RWPE2 (cell line): ENCODE measurements around the gene RILPL1.
"Not testable (repeated sequence)": the region's sequence is repeated elsewhere in the genome, so short reads cannot be mapped to it uniquely, and the experiment has no call there.

Source experiments
- ATAC-seq: fragments of 200-7000 bp; cut with Tn5 transposase; 3 replicates; pipeline ENCODE4 v1.9.1; 2021; ENCODE audit warnings: low read depth
- DNase-seq: peaks from one replicate; pipeline ENCODE4 v3.0.0-alpha.2; 2020; ENCODE audit warnings: low spot score
- H3K27ac ChIP-seq: fragments of 450-650 bp; 2 replicates; pipeline ENCODE4 v1.5.1; 2017; ENCODE audit warnings: mild to moderate bottlenecking; ENCODE audit not compliant: poor library complexity, severe bottlenecking
- H3K27me3 ChIP-seq: fragments of 250-450 bp; sonication (Bioruptor Pico); 2 replicates; pipeline ENCODE4 v1.5.1; 2021; ENCODE audit warnings: mild to moderate bottlenecking, moderate library complexity; ENCODE audit not compliant: insufficient read depth, poor library complexity, severe bottlenecking
- H3K36me3 ChIP-seq: fragments of 250-450 bp; sonication (Bioruptor Pico); 2 replicates; pipeline ENCODE4 v1.5.1; 2020; ENCODE audit warnings: low read depth, mild to moderate bottlenecking, moderate library complexity
- H3K4me1 ChIP-seq: fragments of 250-450 bp; sonication (Bioruptor Pico); 2 replicates; pipeline ENCODE4 v1.5.1; 2021; ENCODE audit warnings: mild to moderate bottlenecking, moderate library complexity; ENCODE audit not compliant: insufficient read depth, poor library complexity, severe bottlenecking
- H3K4me3 ChIP-seq: fragments of 250-450 bp; sonication (Bioruptor Pico); 2 replicates; pipeline ENCODE4 v1.5.1; 2021; ENCODE audit warnings: mild to moderate bottlenecking, moderate library complexity; ENCODE audit not compliant: severe bottlenecking
- H3K9me3 ChIP-seq: fragments of 250-450 bp; sonication (Bioruptor Pico); 2 replicates; pipeline ENCODE4 v1.5.1; 2021; ENCODE audit warnings: mild to moderate bottlenecking, moderate library complexity; ENCODE audit not compliant: severe bottlenecking
- CTCF ChIP-seq: fragments of 450-650 bp; IDR thresholded peaks from one replicate; pipeline ENCODE4 v1.5.1; 2017; ENCODE audit warnings: mild to moderate bottlenecking, moderate library complexity; ENCODE audit not compliant: poor library complexity, severe bottlenecking

RILPL1 gene

GRCh38 chr12:123550700-123551099, 17.2 kb upstream of the RILPL1 start:
- H3K27ac ChIP-seq = no peak overlapping the region
- DNase-seq (no peak), ATAC-seq (no peak)
- H3K4me1 ChIP-seq = no peaks in the 10 kb centered on the region
- H3K4me3 ChIP-seq = no peak overlapping the region
- H3K36me3 ChIP-seq = no peaks in the 10 kb centered on the region
- no peak for TF ChIP-seq CTCF
- H3K27me3 ChIP-seq = no peaks in the 10 kb centered on the region
- no peaks in the 10 kb centered on the region for H3K9me3 ChIP-seq

- Histone ChIP-seq H3K4me1 (no peaks in the 10 kb centered on the region), H3K9me3 (no peaks in the 10 kb centered on the region), H3K27me3 (no peaks in the 10 kb centered on the region), H3K27ac (no peak overlapping the region), H3K4me3 (no peak overlapping the region), H3K36me3 (no peaks in the 10 kb centered on the region)
- TF ChIP-seq CTCF = no peak
- DNase-seq (no peak), ATAC-seq (no peak)
Measured at GRCh38 chr12:123548107-123548506, 14.6 kb upstream of the RILPL1 start.

GRCh38 chr12:123546281-123546680, 12.8 kb upstream of the RILPL1 start:
- TF ChIP-seq CTCF = no peak
- peak; percentile 90 for ATAC-seq
- H3K36me3 ChIP-seq = no peaks in the 10 kb centered on the region
- H3K27me3 ChIP-seq = no peaks in the 10 kb centered on the region
- H3K9me3 ChIP-seq = no peaks in the 10 kb centered on the region
- H3K4me1 ChIP-seq = no peaks in the 10 kb centered on the region
- no peak overlapping the region for H3K4me3 ChIP-seq
- no peak overlapping the region for H3K27ac ChIP-seq
- no peak for DNase-seq

- no peak for TF ChIP-seq CTCF
- ATAC-seq = no peak
- H3K4me1 ChIP-seq = no peaks in the 10 kb centered on the region
- no peak overlapping the region for H3K27ac ChIP-seq
- no peak for DNase-seq
- H3K9me3 ChIP-seq = no peaks in the 10 kb centered on the region
- H3K27me3 ChIP-seq = no peaks in the 10 kb centered on the region
- no peak overlapping the region for H3K4me3 ChIP-seq
- H3K36me3 ChIP-seq = no peaks in the 10 kb centered on the region
Measured at GRCh38 chr12:123543541-123543940, 10.0 kb upstream of the RILPL1 start.

- H3K9me3 ChIP-seq = no peaks in the 10 kb centered on the region
- no peak overlapping the region for H3K27ac ChIP-seq
- no peaks in the 10 kb centered on the region for H3K4me1 ChIP-seq
- H3K27me3 ChIP-seq = no peaks in the 10 kb centered on the region
- ATAC-seq (no peak), DNase-seq (no peak)
- no peak for TF ChIP-seq CTCF
- no peak overlapping the region for H3K4me3 ChIP-seq
- H3K36me3 ChIP-seq = no peaks in the 10 kb centered on the region
Measured at GRCh38 chr12:123540899-123541662, 7.6 kb upstream of the RILPL1 start.

- Histone ChIP-seq H3K36me3 (peaks cover 16% of the 10 kb centered on the region), H3K4me1 (peaks cover 12% of the 10 kb centered on the region)
- ATAC-seq, H3K4me3 ChIP-seq, H3K9me3 ChIP-seq, DNase-seq, H3K27ac ChIP-seq, H3K27me3 ChIP-seq: not testable (repeated sequence)
Measured at GRCh38 chr12:123535952-123536351, 2.4 kb upstream of the RILPL1 start.
